HepG2 (cell line): Measurements from ENCODE around the gene TMEM225B. TPM values are rescaled to one million over a fixed set of nuclear protein-coding genes. Genes with fewer than 3 reads are reported as not detected.

Experiments used
- ARNT ChIP-seq: fragments of 450-650 bp; IDR thresholded peaks from 2 replicates; pipeline ENCODE4 v1.6.1; 2017
- DR1 ChIP-seq: sonication (generic); formaldehyde crosslinking; IDR thresholded peaks from 2 replicates; pipeline ENCODE4 v1.8.0; 2021; ENCODE audit warnings: mild to moderate bottlenecking, missing genetic modification reagents, inconsistent platforms
- GATA4 ChIP-seq: sonication (generic); IDR thresholded peaks from 2 replicates; pipeline ENCODE4 v1.6.1; 2016; ENCODE audit warnings: antibody characterized with exemption, low read depth, borderline replicate concordance
- GLI4 ChIP-seq: sonication (generic); formaldehyde crosslinking; IDR thresholded peaks from 2 replicates; pipeline ENCODE4 v1.5.1; 2020; ENCODE audit warnings: missing genetic modification reagents, mild to moderate bottlenecking, moderate library complexity, borderline replicate concordance
- HNRNPK ChIP-seq: fragments of 200-400 bp; formaldehyde crosslinking; IDR thresholded peaks from 2 replicates; pipeline ENCODE4 v1.6.1; 2018; ENCODE audit warnings: low read length, low read depth, moderate library complexity, mild to moderate bottlenecking; ENCODE audit not compliant: poor library complexity, severe bottlenecking
- HNRNPUL1 ChIP-seq: fragments of 200-400 bp; formaldehyde crosslinking; IDR thresholded peaks from 2 replicates; pipeline ENCODE4 v1.6.1; 2017; ENCODE audit warnings: low read depth, mild to moderate bottlenecking, low read length, moderate library complexity
- JUND ChIP-seq: sonication (generic); formaldehyde crosslinking; IDR thresholded peaks from 2 replicates; pipeline ENCODE4 v1.8.0; 2022; ENCODE audit warnings: mild to moderate bottlenecking, missing genetic modification reagents
- KDM1A ChIP-seq: IDR thresholded peaks from 2 replicates; pipeline ENCODE4 v1.6.1; 2016; ENCODE audit warnings: missing compliant biosample characterization
- NFIB ChIP-seq: sonication (generic); formaldehyde crosslinking; IDR thresholded peaks from 2 replicates; pipeline ENCODE4 v1.9.0; 2021; ENCODE audit warnings: missing genetic modification reagents, mild to moderate bottlenecking, borderline replicate concordance
- NPAS2 ChIP-seq: sonication (generic); formaldehyde crosslinking; IDR thresholded peaks from 2 replicates; pipeline ENCODE4 v1.8.0; 2022; ENCODE audit warnings: mild to moderate bottlenecking, missing genetic modification reagents, borderline replicate concordance
- PRMT3 ChIP-seq: sonication (generic); formaldehyde crosslinking; IDR thresholded peaks from 2 replicates; pipeline ENCODE4 v1.8.1; 2022; ENCODE audit warnings: low read depth, mild to moderate bottlenecking, moderate library complexity, missing genetic modification reagents, borderline replicate concordance
- TEAD3 ChIP-seq: optimal IDR thresholded peaks from 2 replicates; pipeline ENCODE3; 2016; ENCODE audit warnings: borderline replicate concordance
- YY1 ChIP-seq: IDR thresholded peaks from 2 replicates; pipeline ENCODE4 v1.6.1; 2011; ENCODE audit warnings: low read length, low read depth, moderate library complexity, mild to moderate bottlenecking; ENCODE audit not compliant: insufficient read depth, insufficient replicate concordance
- ZBTB46 ChIP-seq: sonication (generic); formaldehyde crosslinking; IDR thresholded peaks from 2 replicates; pipeline ENCODE4 v1.4.0; 2020; ENCODE audit warnings: mild to moderate bottlenecking, missing genetic modification reagents, borderline replicate concordance
- ZFP36 ChIP-seq: fragments of 150-350 bp; IDR thresholded peaks from 2 replicates; pipeline ENCODE4 v1.6.1; 2018; ENCODE audit warnings: borderline replicate concordance, low read length, low read depth; ENCODE audit not compliant: partially characterized antibody
- ZNF274 ChIP-seq: sonication (generic); formaldehyde crosslinking; IDR thresholded peaks from 2 replicates; pipeline ENCODE4 v1.5.1; 2020; ENCODE audit warnings: mild to moderate bottlenecking, missing genetic modification reagents
- ZNF460 ChIP-seq: sonication (generic); formaldehyde crosslinking; IDR thresholded peaks from 2 replicates; pipeline ENCODE4 v1.5.1; 2020; ENCODE audit warnings: missing genetic modification reagents, mild to moderate bottlenecking, borderline replicate concordance
- ZNF839 ChIP-seq: sonication (generic); formaldehyde crosslinking; IDR thresholded peaks from 2 replicates; pipeline ENCODE4 v1.4.0; 2020; ENCODE audit warnings: missing genetic modification reagents, mild to moderate bottlenecking, borderline replicate concordance
- polyA plus RNA-seq, 8 experiments: library from polyadenylated mRNA; depleted of rRNA in 3 of 8; stranded (reverse) in 7 of 8; unstranded in 1 of 8; fragments of >200 nt; fragmentation: Illumina TruSeq in 4 of 8; extraction: Trizol in 4 of 8; gene quantifications; 2 replicates each; pipeline versions ENCODE4 v1.2.1 to v1.2.3, GENCODE V29; 2011 to 2016; ENCODE audit warnings: low read depth in 4 of 8, missing spikeins in 1 of 8, mixed read lengths in 1 of 8; ENCODE audit not compliant: insufficient read depth in 1 of 8
- total RNA-seq, 5 experiments: library from RNA; depleted of rRNA; stranded (reverse); fragments of >200 nt; fragmentation: Illumina TruSeq; extraction: Trizol; gene quantifications; 2 replicates each; pipeline ENCODE4 v1.2.3, GENCODE V29; 2016; ENCODE audit warnings: low read depth in 1 of 5
- TF ChIP-seq, protein P1 (sequence below): sonication (generic); formaldehyde crosslinking; IDR thresholded peaks from 2 replicates; pipeline ENCODE4 v1.4.0; 2020; ENCODE audit warnings: missing genetic modification reagents
- TF ChIP-seq, protein P2 (sequence below), 2 experiments: sonication (generic) in 1 of 2; formaldehyde crosslinking in 1 of 2; IDR thresholded peaks; 2 replicates each; pipeline versions ENCODE4 v1.4.0 to v1.6.1; 2018 to 2020; ENCODE audit warnings: missing genetic modification reagents in 2 of 2, borderline replicate concordance in 1 of 2, low read depth in 1 of 2, mild to moderate bottlenecking in 1 of 2, missing biosample characterization in 1 of 2
- TF ChIP-seq, protein P3 (sequence below): sonication (generic); formaldehyde crosslinking; IDR thresholded peaks from 2 replicates; pipeline ENCODE4 v1.8.1; 2023; ENCODE audit warnings: mild to moderate bottlenecking, inconsistent platforms, moderate library complexity, missing genetic modification reagents, borderline replicate concordance

Gene TMEM225B
- total and polyA plus RNA-seq, 2 of the 13 experiments (the other 11 are each of a cell fraction or from before 2014, with no cell fraction given) = 0.78 to 0.95 TPM

DNA sequence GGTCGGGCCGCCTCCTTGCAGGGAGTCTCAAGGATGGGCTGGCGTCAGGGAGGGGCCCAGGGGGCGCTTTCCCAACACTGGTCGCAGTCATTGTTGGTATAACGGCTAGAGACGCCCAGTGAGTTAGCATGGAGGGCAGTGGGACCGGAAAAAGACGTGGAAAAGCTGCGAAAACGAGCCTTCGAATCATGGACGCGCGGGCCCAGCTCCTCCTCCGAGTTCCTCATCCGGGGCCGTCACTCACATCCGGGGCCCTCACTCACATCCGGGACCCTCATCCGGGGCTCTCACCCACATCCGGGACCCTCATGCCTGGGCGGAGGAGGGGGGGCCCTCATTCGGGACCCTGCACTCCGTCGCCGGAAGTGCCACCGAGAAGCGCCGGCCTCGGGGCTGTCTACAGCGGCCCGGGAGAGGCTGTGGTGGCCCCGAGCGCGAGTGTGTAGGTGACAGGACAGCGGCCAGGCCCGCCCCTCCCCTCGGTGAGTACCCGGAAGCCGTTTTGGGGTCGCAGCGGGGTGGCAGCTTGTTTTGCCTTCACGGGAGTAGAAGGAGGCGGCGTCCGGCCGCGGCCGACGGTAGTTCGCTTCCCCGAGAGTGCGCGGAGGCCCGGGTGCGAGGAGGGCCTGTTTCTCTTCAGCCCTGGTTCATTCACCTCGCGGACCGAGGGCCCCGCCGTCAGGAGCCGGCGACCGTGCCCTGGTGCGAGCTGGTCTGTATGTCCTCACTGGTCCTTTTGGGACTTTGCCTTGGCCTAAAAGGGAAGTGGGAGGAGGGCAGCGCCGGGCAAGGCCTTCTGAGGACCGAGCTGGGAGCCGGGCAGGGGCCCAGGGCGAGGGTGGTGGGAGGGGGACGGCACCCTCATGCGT lies 39.5 kb upstream of the TMEM225B start, which contains the start of gene ZNF655 (continued):
- TF ChIP-seq, protein P1, sequence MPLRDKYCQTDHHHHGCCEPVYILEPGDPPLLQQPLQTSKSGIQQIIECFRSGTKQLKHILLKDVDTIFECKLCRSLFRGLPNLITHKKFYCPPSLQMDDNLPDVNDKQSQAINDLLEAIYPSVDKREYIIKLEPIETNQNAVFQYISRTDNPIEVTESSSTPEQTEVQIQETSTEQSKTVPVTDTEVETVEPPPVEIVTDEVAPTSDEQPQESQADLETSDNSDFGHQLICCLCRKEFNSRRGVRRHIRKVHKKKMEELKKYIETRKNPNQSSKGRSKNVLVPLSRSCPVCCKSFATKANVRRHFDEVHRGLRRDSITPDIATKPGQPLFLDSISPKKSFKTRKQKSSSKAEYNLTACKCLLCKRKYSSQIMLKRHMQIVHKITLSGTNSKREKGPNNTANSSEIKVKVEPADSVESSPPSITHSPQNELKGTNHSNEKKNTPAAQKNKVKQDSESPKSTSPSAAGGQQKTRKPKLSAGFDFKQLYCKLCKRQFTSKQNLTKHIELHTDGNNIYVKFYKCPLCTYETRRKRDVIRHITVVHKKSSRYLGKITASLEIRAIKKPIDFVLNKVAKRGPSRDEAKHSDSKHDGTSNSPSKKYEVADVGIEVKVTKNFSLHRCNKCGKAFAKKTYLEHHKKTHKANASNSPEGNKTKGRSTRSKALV (CRISPR knock-in tag) = peak; percentile 32; the same call in 1 of the 2 replicates
- TF ChIP-seq ZFP36 (no peak), ARNT (no peak), ZNF460 (peak; percentile 41; the same call in 1 of the 2 replicates), HNRNPUL1 (peak; percentile 50; the same call in 1 of the 2 replicates), ZBTB46 (CRISPR knock-in tag) (no peak), ZNF274 (CRISPR knock-in tag) (no peak), YY1 (peak; percentile 75), HNRNPK (peak; percentile 41), JUND (CRISPR knock-in tag) (peak; percentile 51; the same call in 1 of the 2 replicates), KDM1A (no peak), NPAS2 (no peak), GLI4 (CRISPR knock-in tag) (peak; percentile 59; the same call in 1 of the 2 replicates), NFIB (CRISPR knock-in tag) (no peak), DR1 (CRISPR knock-in tag) (peak; percentile 97), ZNF839 (CRISPR knock-in tag) (no peak), PRMT3 (CRISPR knock-in tag) (no peak), TEAD3 (peak; percentile 31), GATA4 (peak; percentile 50; the same call in 1 of the 2 replicates)
- TF ChIP-seq, protein P2, sequence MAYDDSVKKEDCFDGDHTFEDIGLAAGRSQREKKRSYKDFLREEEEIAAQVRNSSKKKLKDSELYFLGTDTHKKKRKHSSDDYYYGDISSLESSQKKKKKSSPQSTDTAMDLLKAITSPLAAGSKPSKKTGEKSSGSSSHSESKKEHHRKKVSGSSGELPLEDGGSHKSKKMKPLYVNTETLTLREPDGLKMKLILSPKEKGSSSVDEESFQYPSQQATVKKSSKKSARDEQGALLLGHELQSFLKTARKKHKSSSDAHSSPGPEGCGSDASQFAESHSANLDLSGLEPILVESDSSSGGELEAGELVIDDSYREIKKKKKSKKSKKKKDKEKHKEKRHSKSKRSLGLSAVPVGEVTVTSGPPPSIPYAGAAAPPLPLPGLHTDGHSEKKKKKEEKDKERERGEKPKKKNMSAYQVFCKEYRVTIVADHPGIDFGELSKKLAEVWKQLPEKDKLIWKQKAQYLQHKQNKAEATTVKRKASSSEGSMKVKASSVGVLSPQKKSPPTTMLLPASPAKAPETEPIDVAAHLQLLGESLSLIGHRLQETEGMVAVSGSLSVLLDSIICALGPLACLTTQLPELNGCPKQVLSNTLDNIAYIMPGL (CRISPR knock-in tag; IDR thresholded peaks at IDR 0.05; ENCODE audit: borderline replicate concordance in 1 of 2, low read depth in 1 of 2) = peak; percentile 75 to 89; a peak in 3 of 4 replicates
- TF ChIP-seq, protein P3, sequence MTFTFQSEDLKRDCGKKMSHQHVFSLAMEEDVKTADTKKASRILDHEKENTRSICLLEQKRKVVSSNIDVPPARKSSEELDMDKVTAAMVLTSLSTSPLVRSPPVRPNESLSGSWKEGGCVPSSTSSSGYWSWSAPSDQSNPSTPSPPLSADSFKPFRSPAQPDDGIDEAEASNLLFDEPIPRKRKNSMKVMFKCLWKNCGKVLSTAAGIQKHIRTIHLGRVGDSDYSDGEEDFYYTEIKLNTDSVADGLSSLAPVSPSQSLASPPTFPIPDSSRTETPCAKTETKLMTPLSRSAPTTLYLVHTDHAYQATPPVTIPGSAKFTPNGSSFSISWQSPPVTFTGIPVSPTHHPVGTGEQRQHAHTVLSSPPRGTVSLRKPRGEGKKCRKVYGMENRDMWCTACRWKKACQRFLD (CRISPR knock-in tag) = 0 out of 2 replicates have a peak, but pooled peaks have one; percentile 38
